Measurements from ENCODE around the gene PFKFB1.
"Not testable (repeated sequence)": the region's sequence is repeated elsewhere in the genome, so short reads cannot be mapped to it uniquely, and the experiment has no call there.

DNA sequence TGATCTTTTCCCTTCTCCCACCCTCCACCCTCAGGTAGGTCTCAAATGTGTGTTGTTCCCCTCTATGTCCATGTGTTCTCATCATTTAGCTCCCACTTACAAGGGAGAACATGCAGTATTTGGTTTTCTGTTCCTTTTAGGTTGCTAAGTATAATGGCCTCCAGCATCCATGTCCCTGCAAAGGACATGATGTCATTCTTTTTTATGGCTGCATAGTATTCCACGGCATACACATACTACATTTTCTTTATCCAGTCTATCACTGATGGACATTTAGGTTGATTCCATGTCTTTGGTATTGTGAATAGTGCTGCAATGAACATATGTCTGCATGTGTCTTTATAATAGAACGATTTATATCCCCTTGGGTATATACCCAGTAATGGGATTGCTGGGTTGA, 10.7 kb downstream of the PFKFB1 start:
- TF ChIP-seq, protein P1, sequence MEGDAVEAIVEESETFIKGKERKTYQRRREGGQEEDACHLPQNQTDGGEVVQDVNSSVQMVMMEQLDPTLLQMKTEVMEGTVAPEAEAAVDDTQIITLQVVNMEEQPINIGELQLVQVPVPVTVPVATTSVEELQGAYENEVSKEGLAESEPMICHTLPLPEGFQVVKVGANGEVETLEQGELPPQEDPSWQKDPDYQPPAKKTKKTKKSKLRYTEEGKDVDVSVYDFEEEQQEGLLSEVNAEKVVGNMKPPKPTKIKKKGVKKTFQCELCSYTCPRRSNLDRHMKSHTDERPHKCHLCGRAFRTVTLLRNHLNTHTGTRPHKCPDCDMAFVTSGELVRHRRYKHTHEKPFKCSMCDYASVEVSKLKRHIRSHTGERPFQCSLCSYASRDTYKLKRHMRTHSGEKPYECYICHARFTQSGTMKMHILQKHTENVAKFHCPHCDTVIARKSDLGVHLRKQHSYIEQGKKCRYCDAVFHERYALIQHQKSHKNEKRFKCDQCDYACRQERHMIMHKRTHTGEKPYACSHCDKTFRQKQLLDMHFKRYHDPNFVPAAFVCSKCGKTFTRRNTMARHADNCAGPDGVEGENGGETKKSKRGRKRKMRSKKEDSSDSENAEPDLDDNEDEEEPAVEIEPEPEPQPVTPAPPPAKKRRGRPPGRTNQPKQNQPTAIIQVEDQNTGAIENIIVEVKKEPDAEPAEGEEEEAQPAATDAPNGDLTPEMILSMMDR (IDR thresholded peaks at IDR 0.05) = not testable (repeated sequence)
- not testable (repeated sequence) for TF ChIP-seq POLR2A, POLR2AphosphoS5 (IDR thresholded peaks at IDR 0.05)
